A549 (cell line): Measurements from ENCODE around the gene KRTAP2-4.

ENCODE experiments used
- CHD4 ChIP-seq: fragments of 200-600 bp; sonication (generic); IDR thresholded peaks from 2 replicates; pipeline ENCODE4 v1.6.1; 2016; ENCODE audit warnings: antibody characterized with exemption, mild to moderate bottlenecking, borderline replicate concordance
- CTCF ChIP-seq: fragments of >200 bp; sonication (Bioruptor Twin); formaldehyde crosslinking; IDR thresholded peaks from 3 replicates; pipeline ENCODE4 v1.5.1; 2016
- EP300 ChIP-seq, 2 experiments: fragments of >200 bp; sonication (Bioruptor Twin); formaldehyde crosslinking; IDR thresholded peaks; 2 replicates in 1 of 2; 3 replicates in 1 of 2; pipeline ENCODE4 v1.6.1; 2016 to 2017
- HDAC2 ChIP-seq: fragments of 200-600 bp; sonication (generic); IDR thresholded peaks from 2 replicates; pipeline ENCODE4 v1.6.1; 2016
- JUN ChIP-seq, 2 experiments: fragments of >200 bp; sonication (Bioruptor Twin); formaldehyde crosslinking; IDR thresholded peaks; 2 replicates in 1 of 2; 3 replicates in 1 of 2; pipeline ENCODE4 v1.6.1; 2016 to 2017
- MAFK ChIP-seq: fragments of 450-650 bp; IDR thresholded peaks from 2 replicates; pipeline ENCODE4 v1.6.1; 2014; ENCODE audit not compliant: partially characterized antibody
- NR3C1 ChIP-seq: fragments of >200 bp; sonication (Bioruptor Twin); formaldehyde crosslinking; IDR thresholded peaks from 3 replicates; pipeline ENCODE4 v1.6.1; 2017
- REST ChIP-seq: fragments of 200-600 bp; sonication (generic); IDR thresholded peaks from 2 replicates; pipeline ENCODE4 v1.6.1; 2016; ENCODE audit warnings: antibody characterized with exemption, mild to moderate bottlenecking, moderate library complexity
- ZFP36 ChIP-seq: fragments of 450-650 bp; IDR thresholded peaks from 2 replicates; pipeline ENCODE4 v1.6.1; 2014; ENCODE audit warnings: borderline replicate concordance; ENCODE audit not compliant: partially characterized antibody
- ZSCAN20 ChIP-seq: fragments of 250-450 bp; sonication (Bioruptor Pico); IDR thresholded peaks from 2 replicates; pipeline ENCODE4 v1.8.0; 2022; ENCODE audit warnings: mild to moderate bottlenecking, moderate library complexity

- TF ChIP-seq JUN (IDR thresholded peaks at IDR 0.05) = no peak
- no peak for TF ChIP-seq EP300 (IDR thresholded peaks at IDR 0.05)
- TF ChIP-seq REST = no peak
- no peak for TF ChIP-seq CTCF
- no peak for TF ChIP-seq NR3C1
- TF ChIP-seq MAFK = no peak
- no peak for TF ChIP-seq CHD4
- no peak for TF ChIP-seq ZSCAN20 (CRISPR knock-in tag)
- TF ChIP-seq HDAC2 = no peak
- TF ChIP-seq ZFP36 = no peak
Observed at GRCh38 chr17:41057547-41057946, 8.1 kb downstream of the KRTAP2-4 start.
